Measurements from ENCODE around the gene SAMD8. TPM values are rescaled to one million over a fixed set of nuclear protein-coding genes. Genes with fewer than 3 reads are reported as not detected.

Gene SAMD8
- total RNA-seq = 10.3 and 10.6 TPM in 2 replicates

DNA sequence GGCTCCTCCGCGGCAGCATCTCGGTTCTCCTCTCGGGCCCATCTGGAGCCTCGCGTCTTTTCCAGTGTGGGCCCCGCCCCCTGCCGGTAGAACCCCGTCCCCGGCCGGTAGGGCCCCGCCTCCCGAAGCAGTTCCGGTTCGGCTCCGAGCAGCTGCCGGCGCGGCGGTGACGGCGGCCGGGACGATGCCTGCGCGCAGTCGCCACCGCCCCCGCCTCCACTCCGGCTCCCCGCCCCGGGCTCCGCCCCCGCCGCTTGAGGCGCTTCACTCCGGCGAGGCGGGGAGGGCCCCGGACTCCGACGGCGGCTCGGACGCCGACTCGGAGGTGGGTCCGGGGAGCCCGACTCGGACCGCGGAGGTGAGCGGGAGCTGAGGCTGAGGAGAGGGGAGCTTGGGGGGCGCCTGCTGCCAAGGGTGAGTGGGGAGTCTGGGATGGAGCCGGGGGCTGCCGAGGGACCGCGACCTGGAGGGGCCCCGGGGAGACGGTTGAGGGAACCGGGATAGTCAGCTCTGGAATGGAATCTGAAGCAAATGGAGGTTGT lies at the start of gene SAMD8:
SAMD8 (plus strand) TSS at position 292 of the 542 bp plus-strand sequence. CDS start 38,873 bp downstream, outside the sequence.
- intact Hi-C loops (cut with micrococcal nuclease) = loop anchor here (1.0 to 5.0 kb wide), 5 partner anchors 119 to 961 kb away; partner anchors contain the start of genes ADK, AP3M1 and KAT6B

DNA sequence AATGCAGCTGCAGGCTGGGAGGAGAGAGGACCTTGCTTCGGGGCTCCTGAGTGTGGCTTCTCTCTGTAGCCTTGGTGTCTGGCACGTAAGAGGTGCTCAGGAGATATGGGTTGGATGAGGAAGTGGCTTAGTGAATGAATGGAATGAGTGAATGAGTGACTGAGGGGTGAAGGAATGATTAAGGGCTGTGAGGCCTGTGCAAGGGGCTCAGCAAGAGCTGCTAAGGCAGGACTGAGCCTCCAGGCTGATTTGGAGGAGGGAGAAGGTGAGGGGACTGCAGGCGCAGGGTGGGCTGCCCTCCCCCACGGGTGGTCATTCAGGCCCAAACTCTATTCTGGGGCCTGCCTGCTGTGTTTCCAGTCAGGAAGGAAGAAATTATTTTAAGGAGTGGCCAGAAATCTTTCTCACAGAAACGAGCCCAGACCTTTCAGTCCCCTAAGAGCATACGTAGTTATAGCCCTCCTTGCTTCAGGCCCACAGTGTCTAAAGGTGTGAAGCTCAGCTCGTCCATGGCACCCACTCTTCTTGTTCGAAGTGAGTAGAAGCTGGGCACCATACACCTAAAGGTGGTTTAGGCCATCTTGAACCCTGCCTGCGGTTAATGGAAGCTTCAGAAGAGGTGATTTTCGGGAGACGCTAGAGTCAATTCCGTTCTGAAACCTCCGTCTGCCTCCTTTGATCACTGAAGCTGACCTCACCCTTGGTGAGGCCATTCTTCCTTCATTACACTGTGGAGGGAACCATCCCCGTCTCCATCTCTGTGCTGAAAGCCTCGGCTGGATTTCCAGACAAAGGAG lies 49.5 kb upstream of the SAMD8 start:
- intact Hi-C loops (cut with micrococcal nuclease) = no loop called here

DNA sequence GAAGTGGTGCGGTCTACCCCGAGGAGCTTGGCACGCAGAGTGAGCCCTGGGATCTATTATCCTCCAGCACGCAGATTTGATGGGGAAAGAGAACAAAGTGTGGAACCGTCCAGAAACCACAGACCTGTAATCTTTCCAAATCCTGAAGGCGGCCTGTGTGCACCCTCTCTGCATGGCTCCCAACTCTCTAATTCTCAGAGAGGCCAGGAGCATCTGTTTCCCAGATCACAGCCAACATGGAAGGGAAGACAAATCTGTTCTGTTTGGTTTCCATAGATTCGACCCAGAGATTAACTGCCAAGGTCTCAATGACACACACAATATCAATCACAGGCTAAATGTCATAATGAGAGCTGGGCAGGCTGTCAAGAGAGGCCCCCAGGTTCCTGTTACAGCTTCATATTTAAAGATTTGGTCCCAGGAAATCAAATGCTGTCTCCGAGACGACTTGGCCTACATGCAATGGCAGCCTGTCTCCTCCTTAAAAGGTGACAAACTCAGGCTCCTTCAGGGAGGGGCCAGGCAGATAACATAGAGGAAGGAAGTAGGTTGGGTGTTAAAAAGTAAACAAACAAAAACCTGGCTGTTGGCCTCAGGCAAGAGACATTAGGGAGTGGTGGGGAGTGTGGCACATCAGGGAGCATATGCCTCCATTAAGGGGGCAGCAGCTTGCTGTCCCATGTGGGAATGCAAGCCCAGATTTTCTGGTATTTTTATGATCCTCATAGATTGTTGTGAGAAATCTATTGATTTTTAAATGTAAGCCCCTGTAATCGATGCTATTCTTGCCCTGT lies 48.8 kb upstream of the SAMD8 start:
- intact Hi-C loops (cut with micrococcal nuclease) = no loop called here

DNA sequence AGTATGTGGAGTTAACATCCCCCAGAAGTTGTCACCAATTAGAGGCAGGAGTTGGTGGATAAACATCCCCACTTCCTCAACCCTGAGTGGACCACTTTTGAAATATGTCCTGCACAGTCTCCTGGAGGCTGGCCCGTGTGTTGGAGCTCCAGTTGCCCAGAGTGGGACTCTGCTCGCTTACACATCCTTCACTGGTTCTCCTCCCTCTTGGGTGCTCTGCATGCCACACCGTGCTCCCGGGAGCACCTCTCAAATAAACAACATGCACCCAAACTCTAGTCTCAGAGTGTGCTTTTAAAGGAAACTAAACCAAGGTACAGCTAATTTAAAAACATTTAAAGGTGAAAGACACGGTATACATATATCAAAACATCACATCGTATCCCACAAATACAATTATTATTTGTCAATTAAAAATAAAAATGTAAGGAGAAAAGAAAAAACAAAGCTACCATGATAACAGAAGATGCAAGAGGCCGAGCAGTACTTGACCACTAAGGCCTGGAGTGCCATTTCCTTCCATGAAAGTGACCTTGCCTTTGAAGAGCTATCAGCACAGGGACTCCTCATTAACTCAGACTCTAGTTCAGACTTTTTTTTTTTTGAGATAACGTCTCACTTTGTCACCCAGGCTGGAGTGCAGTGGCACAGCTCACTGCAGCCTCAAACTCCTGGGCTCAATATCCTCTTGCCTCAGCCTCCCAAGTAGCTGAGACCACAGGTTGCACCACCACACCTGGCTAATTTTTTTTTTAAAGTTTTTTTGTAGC lies 47.8 kb upstream of the SAMD8 start:
- intact Hi-C loops (cut with micrococcal nuclease) = no loop called here

DNA sequence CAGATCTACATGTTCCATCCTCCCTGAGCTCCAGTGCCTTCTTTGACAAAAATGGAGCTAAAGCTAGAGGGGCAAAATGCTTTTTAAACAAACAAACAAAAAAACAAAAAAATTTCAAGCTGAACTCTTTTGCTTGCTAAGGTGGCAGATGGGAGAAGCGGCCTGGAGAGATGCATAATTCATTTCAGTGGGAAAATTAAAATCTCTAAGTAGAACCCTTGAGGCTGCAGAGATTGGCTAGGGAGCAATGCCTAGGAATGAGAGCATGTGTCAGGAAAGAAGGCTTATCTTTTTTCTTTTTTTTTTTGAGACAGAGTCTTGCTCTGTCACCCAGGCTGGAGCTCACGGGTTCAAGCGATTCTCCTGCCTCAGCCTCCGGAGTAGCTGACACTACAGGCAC lies 46.4 kb upstream of the SAMD8 start:
- intact Hi-C loops (cut with micrococcal nuclease) = no loop called here

DNA sequence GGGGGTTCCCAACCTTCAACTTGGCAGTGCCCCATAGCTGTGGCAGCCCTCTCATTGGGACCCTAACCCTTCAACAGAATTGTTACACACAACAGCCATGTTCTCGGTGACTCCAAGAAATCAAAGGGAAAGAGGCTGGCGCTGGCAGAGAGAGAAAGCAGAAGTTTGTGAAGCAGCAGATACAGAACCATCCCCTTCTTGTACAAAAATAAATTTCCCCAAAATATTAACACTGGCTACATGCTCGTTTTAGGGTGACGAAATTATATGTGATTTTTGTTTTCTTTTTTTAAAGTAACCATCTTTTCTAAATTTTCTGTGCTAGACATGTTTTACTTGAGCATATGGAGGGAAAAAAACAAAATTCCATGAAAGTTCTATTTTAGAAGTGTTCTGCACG lies 45.2 kb upstream of the SAMD8 start:
- intact Hi-C loops (cut with micrococcal nuclease) = no loop called here

DNA sequence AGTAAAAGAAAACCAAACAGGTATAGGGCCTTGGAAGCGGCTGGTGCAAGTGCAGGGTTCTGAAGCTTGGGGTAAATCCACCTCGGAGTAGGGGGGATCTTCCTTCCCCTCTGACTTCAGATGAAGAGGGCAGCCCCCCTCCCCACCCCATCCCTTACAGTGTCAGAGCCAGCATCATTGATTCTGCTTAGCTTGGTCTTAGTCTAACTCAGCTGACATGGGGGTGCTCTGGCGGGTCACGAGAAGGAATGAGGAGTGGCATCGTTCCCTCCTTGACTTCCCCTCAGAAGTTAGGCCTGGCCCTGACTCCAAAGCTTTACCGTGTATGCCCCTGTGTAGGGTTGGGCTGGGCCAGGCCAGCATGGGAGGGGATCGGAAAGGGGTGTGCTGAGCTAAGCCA lies 44.2 kb upstream of the SAMD8 start:
- intact Hi-C loops (cut with micrococcal nuclease) = no loop called here

DNA sequence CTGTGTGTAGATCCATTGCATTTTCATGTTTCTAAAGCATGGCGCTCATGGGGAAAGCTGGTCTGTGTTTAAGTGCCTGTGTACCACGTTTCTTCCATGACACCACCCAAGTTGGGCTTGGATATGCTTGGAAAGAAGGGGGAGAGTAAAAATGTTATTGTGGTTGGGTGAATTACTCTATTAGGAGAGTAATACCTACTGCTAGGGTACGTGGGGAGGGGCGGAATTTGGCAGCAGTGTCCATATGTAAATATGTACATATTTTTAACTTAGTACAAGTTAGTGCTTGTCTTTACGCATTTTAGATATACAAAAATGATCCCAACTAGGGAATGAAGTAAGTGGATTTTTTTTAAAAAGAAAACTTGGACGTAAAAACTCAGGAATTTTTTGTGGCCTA lies 42.9 kb upstream of the SAMD8 start:
- intact Hi-C loops (cut with micrococcal nuclease) = no loop called here

DNA sequence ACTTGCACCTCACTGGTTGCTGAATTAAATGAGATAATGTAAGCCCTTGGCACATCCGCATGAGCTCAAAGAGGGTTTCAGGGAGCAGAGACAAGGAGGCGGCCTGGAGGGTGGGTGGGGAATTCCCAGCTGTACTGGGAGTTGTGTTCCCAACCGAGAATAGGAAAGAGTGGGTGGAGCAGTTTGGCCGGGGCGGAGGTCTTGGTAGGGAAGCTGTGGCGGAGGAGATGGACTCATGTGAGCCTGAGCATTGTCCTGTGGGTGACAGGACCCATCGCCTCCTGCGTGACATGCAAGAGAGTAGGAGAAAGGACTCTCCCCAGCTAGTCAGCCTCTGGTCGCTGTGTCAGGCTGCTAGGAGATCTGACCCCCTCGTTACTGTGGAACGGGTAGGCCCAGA lies 41.0 kb upstream of the SAMD8 start:
- intact Hi-C loops (cut with micrococcal nuclease) = no loop called here

DNA sequence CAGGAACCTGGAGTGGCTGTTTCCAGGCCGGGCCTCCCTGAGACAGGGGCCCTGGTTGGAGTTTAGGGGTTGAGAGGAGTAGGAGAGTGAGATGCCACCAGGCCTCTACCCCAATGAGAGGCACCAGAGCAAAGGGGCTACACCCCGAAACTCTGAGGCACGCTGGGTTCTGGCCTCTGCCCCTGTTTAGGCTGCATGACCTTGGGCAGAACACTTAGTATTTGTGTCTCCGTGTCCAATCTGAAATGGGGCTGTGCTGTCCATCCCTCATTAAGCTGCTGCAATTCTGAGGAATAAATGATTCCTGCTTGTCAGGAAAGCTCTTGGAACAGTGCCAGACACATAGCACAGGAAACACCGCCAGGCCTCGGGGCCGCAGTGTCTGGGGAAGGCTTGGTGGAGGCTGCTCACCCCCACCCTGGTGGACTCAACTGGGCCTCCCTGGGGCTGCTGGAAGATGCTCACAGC lies 40.5 kb upstream of the SAMD8 start:
- intact Hi-C loops (cut with micrococcal nuclease) = no loop called here

DNA sequence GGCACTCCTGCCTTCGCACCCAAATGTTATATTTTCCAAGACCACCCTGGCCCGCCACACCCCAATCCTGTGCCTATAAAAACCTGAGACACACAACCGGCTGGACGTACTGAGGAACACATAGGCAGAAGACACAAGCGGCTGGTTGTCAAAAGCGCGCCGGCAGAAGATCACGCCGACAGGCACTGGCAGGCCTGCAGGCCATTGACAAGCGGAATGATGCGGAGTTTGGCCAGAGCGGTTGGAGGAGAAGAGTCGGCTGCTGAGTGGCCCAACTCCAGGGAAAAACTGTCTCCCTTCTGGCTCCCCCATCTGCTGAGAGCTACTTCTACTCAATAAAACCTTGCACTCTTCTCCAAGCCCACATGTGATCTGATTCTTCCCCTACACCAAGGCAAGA lies 39.7 kb upstream of the SAMD8 start:
- intact Hi-C loops (cut with micrococcal nuclease) = no loop called here

DNA sequence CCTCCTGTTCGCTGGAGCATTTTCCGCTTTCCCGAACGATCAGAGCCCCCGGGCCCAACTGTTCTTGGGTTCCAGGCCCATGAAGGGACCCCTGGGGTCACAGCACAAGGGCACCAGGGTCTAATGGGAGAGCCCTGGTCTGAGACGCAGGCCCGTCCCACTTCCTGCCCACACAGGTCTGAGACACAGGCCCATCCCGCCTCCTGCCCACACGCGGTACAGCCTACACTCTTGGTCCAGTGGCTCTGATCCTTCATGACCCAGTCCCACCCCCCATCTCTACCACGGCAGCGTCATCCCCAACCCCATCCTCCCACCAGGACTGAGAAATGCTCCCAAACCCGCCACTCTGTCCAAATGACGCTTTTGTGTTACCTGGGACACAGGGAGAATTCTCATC lies 38.7 kb upstream of the SAMD8 start:
- intact Hi-C loops (cut with micrococcal nuclease) = no loop called here

DNA sequence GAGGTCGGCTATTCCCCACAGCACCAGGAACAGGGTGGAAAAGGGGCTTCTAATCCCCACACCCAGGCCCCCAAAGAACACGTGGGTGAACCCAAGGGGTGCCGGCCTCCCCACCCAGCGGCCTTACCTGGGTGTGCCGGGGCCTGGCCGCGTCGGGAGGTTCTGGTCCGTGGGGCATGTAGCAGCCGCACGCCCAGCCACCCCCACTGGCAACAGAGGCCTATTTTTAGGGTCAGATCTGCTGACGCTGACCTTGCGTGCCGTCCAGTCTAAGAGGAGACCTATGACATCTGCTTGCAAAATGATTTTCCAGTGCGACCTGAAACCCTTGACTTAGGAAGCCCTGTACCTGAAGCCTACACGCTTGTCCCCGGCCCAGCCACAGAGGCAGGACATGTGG lies 38.0 kb upstream of the SAMD8 start:
- intact Hi-C loops (cut with micrococcal nuclease) = no loop called here

DNA sequence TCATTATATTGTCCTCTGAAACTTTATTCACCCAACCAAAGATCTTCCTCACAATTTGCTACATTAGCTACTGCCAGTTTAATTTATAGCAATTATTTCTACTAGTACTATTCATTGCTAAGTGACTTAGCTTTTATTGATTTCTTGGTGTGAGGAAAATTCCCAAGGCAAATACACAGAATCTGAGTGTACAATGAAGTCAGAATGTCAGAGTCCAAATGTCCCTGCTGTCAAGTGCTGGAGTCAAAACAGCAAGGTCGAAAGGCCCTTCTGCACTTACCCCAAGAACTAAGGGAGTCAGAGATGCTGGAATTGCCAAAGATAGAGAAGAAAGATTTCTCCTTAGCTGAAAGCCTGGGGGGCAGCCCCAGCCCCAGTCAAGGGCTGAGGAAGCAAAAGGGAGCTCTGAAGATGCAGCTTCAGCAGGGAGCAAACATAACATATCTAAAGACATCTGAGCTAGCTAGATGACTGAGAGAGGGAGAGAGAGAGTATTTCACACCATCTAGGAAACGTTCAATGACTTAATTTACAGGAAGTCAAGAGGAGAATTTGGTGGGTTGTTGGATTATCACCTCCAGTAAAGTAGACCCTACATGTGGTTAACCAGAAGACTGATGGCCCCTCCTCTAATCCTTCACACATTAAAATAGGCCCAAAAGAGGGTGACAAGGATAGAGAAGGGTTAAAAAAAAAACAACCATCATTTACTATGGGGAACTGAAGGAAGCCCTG lies 36.6 kb upstream of the SAMD8 start:
- intact Hi-C loops (cut with micrococcal nuclease) = no loop called here

DNA sequence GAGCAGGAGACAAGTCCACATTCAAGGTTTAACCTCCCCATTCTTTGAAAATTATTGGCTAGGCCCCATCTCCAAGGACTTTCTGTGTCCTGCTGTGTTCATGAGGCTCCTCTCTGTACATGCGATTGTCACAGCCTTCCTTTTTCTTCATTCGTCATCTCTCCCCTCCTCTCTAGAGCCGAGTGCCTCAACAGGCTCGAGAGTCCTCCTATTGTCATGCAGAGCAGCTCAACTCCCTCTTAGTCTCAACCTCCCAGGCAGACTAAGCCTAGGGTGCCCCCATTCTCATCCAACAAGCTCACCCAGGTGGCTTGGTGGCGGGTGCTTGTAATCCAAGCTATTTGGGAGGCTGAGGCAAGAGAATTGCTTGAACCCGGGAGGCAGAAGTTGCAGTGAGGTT lies 35.1 kb upstream of the SAMD8 start:
- intact Hi-C loops (cut with micrococcal nuclease) = no loop called here

DNA sequence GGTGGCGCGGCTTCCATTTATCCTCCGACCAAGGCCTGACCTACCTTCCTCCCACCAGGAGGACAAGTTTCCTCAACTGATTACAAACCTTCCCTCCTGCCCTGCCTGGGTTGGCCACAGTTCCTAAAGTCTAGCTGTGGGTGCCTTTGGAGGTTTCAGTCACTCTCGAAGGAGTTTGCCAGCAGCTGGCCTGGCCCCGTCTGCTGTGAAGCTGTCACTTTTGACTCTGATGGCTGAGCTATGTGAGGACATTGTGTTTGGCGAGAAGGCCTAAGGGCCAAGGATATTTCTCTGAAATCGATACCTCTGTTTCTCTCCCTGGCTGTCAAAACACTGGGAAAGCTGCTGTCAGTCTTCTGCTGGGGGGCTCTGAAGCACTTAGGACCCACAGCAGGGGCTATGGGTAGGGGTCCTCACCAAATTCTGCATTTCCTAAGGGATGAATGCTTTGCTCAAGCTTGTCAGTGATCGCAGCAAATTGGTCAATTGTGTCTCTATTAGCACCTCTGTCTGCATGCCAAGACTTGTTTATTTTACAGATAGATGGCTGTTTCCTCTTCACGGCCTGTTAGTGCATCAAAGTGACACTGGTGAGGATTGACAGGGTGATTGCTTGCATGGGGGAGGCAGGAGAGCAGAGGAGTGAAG lies 31.9 kb upstream of the SAMD8 start:
- intact Hi-C loops (cut with micrococcal nuclease) = no loop called here

DNA sequence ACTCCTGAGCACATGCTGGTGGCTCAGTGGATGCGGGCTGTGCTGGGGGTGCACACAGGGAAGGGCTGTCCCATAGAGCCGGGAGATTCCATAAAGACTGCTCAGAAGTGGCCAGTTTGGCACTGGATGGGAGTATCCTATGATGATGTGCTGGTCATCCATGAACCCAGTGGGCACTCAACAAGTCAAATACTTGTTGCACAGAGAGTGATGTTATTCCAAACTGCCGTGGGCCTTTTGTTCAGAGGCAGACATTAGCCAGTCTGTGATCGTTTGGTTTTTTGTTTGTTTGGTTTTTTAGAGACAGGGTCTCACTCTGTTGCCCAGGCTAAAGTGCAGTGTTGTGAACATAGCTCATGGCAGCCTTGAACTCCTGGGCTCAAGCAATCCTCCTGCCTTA lies 30.9 kb upstream of the SAMD8 start:
- intact Hi-C loops (cut with micrococcal nuclease) = no loop called here

DNA sequence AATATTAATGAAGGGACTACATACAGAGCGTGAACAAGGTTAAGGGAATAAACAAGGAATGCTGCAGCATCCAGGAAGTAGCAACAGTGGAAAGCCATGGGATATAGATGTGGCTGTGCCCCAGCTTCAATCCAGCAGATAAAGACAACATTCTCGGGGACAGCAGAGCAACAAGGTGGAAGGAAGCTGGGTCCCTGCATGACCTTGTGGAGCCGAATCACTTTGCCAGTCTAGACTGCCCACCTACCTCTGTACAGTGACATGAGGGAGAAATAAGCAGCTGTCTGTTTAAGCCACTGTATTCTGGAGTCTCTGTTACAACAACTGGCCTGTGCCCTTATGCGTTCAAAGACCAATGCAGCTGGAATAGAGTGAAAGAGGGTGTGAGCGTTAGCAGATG lies 30.1 kb upstream of the SAMD8 start:
- intact Hi-C loops (cut with micrococcal nuclease) = no loop called here

DNA sequence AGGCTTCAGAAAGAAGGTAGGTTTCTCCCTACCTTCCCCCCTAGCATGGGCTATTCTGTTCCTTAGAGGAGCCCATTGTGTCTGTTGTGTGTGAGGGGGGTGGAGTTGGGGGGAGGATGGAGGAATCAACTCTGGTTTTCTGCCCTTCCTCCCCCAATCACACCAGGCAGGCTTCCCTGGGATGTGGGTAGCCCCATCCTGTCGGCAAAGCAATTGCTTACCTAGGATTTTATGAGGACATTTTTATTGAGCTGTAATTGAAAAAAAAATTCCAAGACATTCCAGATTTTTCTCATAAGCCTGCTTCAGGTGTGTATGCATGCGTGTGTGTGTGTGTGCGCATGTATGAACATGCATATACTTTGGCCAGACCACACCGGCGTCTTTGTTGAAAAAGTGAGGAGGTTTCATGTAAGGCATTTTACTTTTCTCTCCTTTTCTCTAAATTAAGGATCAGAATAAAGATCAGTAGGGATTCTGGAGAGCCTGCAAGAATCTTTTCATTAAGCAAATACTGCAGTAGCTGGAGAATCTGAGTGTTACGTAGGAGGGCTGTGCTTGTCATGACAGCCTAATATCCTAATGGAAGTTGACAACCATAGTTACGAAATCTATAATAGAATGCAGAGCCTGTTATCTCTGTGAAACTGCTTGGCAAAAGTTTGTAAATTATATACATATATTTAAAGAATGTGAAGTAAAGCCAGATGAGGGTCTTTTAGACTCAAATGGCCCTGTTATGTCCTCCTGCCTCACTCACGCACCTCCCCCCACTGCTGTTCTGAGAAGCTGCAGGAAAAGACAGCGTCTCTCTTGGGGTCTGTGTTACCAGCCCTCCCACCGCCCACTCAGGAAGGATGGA lies 27.3 kb upstream of the SAMD8 start:
- intact Hi-C loops (cut with micrococcal nuclease) = no loop called here
